ENCODE results near the gene FCHSD1.

Gene FCHSD1

DNA sequence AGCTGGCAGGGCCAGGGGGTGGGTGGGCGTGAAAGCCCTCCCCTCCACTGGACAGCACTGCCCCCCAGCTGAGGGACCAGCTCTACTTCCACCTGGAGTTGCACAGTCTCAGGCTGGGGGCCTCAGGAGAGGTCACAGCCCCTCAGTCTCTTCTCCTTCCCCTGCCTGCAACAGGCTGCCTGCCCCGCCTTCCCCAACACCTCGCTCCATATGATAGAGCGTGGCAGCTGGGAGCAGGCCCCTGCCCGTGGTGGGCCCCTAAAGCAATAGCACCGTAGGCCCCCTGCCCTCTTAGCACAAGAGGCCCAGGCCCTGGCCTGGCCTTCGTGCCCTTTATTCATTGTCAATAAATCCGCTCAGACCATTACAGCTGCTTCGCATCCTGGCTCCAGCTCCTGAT, 10.5 kb downstream of the FCHSD1 start:
- no peak for DNase-seq

DNA sequence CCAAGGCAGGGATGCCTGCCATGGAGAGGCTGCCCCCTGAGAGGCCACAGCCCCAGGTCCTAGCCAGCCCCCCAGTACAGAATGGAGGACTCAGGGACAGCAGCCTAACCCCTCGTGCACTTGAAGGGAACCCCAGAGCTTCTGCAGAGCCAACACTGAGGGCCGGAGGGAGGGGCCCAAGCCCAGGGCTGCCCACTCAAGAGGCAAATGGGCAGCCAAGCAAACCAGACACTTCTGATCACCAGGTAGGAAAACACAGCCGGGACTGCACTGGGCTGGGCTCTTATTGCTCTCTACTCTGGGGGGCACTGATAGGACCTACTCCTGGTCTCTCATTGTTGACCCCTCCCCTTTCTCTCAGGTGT, 11.2 kb downstream of the FCHSD1 start:
- no peak for DNase-seq

DNA sequence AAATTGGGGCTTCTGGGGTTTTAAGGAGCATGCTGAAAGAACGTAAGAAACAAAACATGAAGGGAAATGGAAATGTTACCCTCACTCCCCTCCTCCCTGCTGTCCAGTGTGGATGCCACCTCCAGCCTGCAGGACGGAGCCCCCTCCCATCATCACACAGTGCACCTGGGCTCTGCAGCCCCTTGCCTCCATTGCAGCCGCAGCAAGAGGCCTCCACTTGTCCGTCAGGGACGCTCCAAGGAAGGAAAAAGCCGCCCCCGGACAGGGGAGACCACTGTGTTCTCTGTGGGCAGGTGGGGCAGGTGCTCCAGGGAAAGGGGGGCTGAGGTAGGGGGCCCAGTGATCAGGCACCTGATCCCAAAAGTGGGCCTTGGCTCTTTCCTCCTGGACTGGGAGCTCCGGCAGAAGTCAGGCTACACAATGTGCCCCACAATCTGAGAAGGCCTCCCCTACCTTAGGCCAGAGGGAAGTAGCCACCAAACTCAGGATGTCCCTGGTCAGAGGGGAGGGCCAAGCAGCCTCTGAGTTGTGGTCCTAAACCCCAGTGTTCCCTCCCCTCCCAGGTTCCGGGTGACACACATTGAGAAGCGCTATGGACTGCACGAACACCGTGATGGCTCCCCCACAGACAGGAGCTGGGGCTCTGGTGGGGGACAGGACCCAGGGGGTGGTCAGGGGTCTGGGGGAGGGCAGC, 11.7 kb downstream of the FCHSD1 start:
- no peak for DNase-seq

DNA sequence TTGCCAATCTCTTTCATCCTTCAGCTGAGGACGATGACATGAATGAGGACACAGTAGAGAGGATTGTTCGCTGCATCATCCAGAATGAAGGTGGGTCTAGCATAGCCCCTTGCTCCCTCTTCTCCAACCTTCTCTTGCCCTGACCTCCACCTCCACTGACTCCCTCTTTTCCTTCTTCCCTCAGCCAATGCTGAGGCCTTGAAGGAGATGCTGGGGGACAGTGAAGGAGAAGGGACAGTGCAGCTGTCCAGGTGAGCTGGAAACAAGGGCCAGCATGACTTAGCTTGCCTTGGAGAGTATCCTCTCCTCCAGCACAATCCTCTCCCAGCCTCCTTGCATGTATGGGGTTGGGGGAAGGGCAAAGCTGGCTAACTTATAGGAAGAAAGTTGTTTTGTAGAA, 12.4 kb downstream of the FCHSD1 start:
- no peak for DNase-seq

DNA sequence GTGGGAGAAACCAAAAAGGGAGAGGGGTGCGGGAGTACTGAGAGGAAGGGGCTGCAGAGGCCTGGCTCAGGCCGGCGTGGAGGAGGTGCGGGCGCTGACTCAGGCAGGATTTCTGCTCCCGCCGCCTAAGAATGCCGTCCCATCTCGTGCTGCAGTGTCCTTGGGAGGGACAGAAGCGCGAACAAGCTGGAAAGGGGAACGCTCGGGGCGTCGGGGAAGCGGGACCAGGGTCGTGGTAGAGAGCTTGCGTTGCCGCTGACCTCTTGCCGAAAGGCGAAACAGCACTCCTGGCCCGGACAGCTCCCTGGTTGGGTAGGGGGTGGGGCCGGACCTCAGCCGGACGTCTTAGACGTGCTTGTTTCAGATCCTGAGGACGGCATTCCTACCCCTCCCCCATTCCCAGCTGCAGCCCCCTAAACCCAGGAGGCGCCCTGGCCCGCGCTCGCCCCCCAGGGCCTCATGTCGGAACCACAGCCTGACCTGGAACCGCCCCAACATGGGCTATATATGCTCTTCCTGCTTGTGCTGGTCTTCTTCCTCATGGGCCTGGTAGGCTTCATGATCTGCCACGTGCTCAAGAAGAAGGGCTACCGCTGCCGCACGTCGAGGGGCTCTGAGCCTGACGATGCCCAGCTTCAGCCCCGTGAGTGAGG, 13.3 kb downstream of the FCHSD1 start:
- DNase-seq: peak; percentile 67

DNA sequence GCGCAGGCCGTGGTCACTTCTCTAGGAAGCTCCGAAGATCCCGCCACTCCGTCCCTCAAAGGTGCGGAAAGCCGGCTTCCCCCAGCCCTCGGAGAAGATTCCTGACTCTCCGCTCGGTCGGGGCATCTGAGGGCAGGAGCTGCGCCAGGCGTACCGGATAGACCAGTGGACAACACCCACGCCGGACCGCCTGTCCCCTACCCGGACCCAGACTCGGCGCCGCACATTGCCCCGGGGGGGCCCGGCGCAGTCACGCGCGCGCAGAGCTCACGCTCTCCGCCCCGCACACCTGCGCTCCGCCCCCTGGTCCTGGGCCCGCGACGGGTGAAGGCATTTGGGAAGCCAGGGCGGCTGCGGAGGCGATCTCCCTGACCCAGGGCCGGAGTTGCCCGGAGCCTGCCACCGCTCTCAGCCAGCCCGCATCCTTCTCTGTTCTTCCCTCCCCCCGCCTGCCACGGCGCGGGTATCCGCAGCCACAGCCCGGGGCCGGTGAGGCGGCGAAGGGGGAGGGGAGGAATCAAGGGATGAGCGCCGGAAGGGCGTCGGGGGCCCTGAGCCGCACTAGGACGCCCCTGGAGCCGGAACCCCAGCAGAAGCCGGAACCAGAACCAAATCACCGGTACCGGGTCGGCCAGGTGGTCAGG, 14.0 kb downstream of the FCHSD1 start:
- DNase-seq: peak; percentile 73

DNA sequence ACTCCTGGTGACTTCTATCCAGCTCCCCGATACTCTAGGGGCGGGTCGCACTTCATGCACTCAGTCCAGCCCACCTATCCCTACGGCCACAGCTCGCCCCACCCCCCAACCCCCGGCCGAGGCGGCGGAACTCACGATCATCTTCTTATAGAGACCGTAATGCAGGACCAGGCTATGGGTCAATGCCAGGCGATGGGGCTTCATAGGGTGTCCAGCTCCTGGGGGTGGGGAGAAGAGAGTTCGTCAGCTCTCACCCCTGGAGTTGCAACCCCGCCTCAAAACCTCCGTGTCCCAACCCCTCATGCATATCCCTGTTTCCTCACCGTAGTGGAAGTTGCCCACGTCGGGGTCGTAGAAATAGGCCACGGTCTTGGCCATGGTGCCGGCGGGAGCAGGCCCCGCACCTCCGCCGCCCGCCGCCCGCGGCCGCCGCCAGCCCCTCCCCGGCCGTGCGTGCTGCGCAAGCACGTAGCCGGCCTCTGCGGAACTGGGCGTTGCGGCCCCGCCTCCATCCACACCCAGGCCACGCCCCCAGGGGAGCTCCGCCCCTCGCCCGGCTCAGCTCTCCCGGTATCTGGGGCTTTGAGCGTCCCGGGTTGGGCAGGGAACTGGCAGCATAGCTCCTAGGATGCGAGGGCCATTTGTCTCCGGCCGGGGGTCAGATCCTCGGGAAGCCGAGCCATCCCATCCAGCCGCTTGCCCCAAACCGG, 14.7 kb downstream of the FCHSD1 start, which contains the start of the genes HDAC3 and RELL2:
Gene HDAC3, minus strand, starts transcription at position 437 of the 710 bp plus-strand sequence. Its CDS starts 59 bp downstream, at position 378.
Gene RELL2, plus strand, starts transcription at position 585 of the 710 bp plus-strand sequence. CDS start 1,229 bp downstream, outside the sequence.
- DNase-seq: peak; percentile 99

DNA sequence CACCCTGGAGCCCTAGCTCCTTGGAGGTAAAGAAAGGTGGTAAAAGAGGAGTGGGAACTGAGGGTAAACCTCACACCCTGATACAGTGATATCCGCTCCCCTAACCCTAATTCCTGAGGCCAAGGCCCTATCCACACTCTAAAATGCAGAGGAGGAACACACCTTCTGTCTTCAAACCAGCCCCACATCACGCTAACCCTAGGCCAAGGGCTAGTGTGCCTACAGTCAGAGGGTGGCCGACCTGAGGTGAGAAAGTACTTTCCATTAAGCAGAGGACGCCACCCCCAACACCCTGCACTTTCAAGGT, 15.2 kb downstream of the FCHSD1 start:
- DNase-seq: no peak

DNA sequence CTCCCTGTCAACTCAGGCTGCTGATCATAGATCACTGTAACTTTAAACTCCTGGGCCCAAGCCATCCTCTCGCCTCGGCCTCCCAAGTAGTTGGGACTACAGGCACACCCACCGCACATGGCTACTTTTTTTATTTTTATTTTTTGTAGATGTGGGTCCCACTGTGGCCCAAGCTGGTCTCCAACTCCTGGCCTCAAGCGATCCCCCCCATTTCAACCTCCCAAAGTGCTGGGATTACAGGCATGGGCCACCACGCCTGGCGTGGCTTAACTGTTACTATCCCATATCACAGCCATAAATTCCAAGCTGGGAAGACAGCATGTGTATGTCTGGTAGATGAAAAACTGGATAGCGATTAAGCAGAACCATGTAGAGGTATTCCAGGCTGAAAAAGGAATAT, 15.6 kb downstream of the FCHSD1 start:
- DNase-seq: no peak

DNA sequence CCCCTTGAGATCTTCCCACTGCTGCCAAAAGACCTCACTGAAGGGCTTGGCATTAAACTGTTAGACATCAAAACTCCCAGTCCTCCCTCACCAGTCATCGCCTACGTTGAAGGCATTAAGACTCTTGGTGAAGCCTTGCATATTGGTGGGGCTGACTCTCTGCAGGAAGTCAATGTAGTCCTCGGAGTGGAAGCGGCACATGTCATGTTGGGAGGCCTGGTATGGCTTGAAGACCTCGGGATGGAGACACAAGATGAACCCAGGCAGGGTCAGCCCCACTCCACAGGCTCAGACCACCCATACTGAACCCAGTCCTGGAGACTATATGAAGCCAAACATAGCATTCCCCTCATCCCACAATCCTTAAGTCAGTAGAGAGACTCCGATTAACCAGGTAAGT, 16.5 kb downstream of the FCHSD1 start:
- DNase-seq: no peak

DNA sequence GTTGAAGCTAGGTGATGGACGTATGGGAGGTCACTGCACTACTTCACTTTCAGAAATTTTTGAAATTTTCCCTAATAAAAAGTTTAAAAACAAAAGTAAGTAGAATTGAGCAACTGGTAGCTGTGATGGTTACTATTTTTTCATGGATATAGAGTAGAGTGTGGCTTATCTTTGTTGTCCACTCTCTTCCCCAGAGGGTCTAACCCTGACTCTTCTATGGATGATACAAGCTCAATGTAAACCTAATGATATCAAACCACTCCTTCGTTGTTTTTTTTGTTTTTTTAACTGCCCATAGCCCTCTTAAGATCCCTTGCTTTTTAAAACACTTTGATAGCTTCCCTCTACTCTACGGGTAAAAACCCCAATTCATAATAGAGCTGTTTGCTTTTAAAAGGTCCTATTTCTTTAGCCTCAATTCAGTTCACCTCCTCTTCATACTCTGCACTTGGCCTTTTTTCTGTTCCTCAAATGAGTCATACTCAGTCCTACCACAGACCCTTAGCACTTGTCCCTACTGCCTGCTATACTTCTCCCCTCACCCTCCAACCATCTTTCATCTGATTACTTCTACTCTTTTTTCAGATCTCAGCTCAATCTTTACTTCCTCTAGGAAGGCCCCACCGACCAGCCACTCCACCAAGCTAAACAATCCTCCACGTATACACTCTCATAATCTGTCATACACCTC, 17.2 kb downstream of the FCHSD1 start:
- no peak for DNase-seq

DNA sequence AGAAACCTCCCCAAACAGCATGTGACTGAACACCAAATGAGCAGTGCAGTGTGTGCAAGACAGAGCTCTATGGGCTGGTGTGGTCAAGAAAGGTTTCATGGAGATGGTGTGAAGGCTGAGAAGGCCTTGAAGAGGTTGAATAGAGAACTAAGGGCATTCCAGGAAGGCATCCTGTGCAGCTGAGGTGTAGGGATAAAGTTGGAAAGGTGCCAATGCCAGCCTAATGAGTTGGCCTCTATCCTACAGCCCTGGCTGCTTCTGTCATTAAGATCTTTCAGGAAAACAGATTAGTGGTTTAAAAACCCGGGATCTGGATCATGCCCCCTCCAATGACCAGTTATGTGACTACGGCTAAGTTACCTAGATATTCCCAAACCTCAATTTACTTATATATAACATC, 18.6 kb downstream of the FCHSD1 start:
- DNase-seq: no peak

DNA sequence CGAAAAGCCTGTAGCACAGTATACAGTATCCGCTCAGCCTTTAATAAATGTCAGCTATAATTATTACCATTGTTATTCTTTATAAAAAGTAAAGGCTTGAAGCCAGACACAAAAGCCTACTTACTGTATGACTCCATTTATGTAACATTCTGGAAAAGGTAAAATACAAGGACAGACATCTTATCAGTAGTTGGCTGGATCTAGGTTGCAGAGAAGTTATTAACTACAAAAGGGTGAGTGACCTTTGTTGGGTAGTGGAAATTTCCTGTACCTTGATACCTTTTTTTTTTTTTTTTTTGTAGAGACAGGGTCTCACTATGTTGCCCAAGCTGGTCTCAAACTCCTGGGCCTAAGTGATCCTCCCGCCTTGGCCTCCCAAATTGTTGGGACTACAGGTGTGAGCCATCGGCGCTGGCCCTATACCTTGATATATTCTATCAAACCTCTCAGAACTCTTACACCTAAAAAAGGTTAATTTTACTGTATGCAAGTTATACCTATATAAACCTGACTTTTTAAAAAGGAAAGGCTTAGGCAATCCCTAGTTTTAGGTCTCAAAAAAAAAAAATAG, 20.6 kb downstream of the FCHSD1 start:
- DNase-seq: no peak

DNA sequence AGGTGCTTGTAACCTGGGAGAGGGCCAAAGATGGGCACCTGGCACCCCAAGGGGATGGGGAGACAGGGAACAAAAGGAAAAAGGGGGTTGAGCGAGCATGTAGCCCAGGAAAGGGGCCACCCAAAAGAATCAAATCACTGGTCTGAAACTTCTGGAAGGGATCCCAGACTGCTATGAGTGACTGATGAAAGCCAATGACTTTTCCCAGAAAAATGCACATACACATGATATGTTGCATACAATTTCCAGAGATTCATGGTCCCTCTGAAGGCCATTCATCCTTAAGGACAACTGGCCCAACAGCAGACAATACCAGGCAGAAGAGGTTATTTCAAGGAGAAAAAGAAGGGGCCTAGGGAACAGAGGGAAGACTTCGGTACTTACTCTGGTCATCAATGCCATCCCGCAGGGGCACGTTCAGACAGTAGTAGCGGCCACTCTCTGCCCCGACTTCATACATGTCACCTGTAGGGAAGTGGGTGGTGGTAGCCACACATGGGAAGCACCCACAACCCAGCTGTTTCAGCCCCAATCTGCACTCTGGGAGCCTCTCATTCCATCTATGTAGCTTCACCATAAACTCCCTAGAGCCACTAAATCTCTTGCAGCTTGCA, 22.9 kb downstream of the FCHSD1 start:
- no peak for DNase-seq

DNA sequence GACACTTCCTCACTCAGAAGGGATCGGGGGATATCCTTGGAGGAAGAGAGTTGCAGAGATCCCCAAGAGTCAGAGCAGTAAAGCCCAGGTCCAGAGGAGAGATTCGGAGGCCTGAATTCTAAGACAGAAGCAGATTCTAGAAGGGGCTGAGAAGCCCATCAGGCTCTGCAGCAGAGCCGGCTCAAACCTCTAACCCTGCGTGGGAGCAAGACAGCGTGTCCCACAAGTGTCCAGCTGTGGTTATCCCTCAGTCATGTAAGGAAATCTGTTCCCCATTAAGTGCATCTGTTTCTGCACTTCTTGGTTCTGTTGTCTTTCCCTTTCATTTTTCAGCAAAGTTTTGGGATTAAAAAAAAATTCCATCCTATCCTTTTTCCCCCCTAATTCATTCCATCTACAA, 27.6 kb downstream of the FCHSD1 start:
- no peak for DNase-seq

DNA sequence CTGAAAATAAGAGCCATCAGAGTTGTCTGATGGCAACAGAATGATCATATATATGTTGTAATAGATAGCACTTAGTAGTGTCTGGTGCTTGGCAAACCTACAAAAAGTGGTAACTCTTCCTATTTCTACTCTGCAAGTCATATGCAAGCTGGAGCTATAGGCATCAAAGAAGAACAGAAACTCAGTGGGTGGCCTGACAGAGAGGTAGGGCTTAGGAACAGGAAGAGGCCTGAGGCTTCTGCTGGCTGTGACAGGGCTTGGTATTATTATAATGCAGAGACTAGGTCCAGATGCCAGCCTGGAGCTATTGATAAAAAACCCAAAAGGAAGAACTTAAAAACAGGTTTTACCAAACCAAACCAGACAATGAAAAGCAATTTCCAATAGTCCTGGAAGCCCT, 28.0 kb downstream of the FCHSD1 start:
- DNase-seq: no peak

DNA sequence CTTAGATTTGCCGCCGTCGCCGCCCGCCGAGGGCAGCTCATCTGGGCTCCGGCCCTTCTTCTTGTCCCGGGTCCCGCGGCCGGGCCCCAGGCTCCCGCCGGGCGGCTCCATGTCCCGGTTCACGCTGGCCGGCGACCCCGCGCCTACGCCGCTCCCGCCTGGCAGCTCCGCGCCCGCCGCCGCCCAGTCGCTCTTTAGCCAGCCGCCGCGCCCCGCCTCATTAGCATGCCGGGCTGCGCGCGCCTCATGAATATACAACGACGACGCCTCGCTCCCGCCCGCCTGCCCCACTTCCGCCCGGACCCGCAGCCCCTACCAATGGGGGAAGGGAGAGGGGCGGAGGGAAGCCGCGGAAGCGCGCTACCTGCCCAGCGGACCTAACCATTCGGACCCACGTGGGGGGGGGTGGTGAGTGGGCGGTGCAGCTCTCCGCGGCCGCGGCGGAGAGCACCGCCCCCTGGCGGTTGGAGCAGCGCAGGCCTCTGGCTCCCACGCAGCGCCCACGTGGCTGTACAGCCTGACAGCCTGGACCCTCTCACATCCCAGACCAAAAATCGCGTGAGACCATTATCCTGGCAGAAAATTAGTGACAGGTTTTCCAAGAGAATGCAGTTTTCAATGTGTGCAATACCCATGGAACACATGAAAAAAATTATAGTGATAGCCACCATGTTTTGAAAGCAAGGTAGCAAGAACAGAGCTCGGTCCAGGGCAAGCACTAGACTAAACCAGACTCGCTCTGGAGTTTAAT, 32.2 kb downstream of the FCHSD1 start, which contains the start of gene DIAPH1:
Gene DIAPH1, minus strand, starts transcription at position 197 of the 751 bp plus-strand sequence. Its CDS starts 86 bp downstream, at position 111.
- DNase-seq: peak; percentile 97

DNA sequence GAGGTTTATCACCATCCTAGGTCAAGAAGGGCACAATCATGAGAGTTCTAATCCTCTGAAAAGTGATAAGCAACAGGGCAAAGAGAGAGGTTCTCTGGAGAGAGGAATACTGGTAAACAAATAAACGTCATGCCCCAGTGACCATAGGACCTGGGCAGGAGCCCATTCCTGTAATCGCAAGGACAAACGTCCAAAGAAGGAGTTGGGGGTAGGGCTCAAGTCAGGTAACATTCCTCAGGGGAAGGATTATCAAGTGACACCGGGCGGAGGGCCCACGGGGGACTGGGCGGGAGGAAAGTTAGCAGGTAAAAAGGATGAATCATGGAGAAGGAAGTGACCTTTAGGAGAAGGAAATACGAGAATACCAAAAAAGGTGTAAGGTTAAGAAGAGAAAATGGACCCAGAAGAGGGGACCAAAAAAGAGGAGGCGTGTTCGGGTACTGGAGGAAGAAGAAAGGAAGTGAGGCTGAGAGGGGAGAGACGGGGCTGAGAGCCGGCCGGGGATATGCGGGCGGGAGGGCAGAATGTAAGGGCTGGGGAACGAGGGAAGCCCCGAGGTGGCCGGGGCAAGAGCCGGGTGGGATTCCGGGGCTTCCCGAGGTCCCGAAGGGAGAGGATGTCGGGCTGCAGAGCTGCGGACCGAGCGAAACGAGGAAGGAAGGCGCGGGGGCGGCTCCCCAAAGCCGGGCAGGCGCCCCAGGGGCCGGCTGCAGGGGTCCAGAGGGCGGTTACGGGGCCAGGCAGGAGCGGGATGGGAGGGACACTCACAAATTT, 33.0 kb downstream of the FCHSD1 start:
- DNase-seq: peak; percentile 60

DNA sequence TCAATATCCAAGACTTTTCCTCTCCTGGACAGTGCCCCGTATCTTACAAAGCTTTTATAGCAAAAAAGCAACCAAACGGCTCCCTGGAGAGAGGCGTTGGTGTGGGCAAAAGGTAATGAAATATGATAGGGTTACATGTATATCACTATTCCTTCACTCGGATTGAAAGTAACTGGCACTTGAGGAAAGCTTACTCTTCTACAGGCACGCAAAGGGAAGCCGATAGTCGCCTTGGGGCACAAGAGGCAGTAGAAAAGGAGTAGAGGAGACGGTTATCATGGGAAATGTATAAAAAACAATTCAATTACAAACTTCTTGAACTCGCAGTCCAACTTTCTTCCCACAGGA, 33.6 kb downstream of the FCHSD1 start:
- no peak for DNase-seq

DNA sequence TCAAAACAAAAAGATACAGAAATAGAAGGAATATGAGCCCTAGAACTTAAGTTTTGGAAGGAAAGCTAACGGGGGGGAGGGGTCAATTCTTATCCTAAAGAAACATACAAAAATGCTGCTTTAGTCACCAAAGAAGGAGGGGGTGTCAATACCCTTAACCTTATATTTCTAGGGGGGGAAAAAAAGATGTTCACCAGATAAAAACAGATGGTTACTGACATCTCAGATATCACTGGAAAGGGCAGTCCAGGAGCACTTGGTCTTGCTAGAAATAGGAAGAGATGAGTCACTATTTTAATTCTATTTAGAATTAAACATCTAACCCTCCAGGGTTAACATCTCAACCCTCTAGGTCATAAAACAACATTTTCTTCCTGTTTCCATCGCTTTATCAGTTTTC, 34.1 kb downstream of the FCHSD1 start:
- DNase-seq: no peak

Data from activated T-cell treated with anti-CD3 and anti-CD28 coated beads, Interleukin-2, amount 50 U/mL, for 1 hour (primary cell).